Measurements from ENCODE around the gene MMP11.

Gene MMP11

DNA sequence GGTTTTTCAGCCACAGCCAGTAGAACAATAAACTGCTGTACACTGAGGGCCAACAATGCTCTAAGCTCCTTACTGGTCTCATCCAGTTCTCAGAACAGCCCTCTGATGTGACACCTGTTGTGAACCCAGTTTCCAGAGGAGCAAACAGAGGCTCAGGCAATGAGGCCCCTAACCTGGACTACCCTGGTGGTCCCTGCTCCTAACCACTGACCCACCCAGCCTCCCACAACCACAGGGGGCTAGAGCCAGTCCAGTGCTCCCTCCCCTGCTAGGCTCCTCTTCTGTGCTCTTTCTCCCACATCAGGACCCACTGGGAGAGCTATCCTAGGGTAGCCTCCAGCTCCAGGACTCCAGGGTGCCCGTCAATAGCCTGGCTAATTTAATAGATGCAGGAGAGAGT, 10.1 kb downstream of the MMP11 start:
- Mint-ChIP-seq H3K27ac (no peak overlapping the region), H3K4me1 (peaks cover 11% of the 10 kb centered on the region), H3K4me3 (no peak overlapping the region), H3K9me3 (no peaks in the 10 kb centered on the region), H3K36me3 (peaks cover 6% of the 10 kb centered on the region)
- ATAC-seq (no peak), DNase-seq (ENCODE audit: low spot score in 2 of 2) (no peak)

DNA sequence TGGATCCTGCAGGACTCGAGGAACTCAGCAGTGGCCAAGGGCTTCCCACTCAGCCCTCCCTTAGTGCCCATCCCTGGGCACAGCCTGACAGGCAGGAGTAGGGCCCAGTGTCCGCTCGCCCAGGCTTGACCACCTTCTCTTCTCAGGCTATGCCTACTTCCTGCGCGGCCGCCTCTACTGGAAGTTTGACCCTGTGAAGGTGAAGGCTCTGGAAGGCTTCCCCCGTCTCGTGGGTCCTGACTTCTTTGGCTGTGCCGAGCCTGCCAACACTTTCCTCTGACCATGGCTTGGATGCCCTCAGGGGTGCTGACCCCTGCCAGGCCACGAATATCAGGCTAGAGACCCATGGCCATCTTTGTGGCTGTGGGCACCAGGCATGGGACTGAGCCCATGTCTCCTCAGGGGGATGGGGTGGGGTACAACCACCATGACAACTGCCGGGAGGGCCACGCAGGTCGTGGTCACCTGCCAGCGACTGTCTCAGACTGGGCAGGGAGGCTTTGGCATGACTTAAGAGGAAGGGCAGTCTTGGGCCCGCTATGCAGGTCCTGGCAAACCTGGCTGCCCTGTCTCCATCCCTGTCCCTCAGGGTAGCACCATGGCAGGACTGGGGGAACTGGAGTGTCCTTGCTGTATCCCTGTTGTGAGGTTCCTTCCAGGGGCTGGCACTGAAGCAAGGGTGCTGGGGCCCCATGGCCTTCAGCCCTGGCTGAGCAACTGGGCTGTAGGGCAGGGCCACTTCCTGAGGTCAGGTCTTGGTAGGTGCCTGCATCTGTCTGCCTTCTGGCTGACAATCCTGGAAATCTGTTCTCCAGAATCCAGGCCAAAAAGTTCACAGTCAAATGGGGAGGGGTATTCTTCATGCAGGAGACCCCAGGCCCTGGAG, 10.9 kb downstream of the MMP11 start:
- DNase-seq (ENCODE audit: low spot score in 2 of 2) (no peak), ATAC-seq (no peak)
- H3K27ac Mint-ChIP-seq = no peak overlapping the region
- no peak overlapping the region for H3K4me3 Mint-ChIP-seq
- peaks cover 9% of the 10 kb centered on the region for H3K36me3 Mint-ChIP-seq
- H3K9me3 Mint-ChIP-seq = no peaks in the 10 kb centered on the region
- peaks cover 11% of the 10 kb centered on the region for H3K4me1 Mint-ChIP-seq

DNA sequence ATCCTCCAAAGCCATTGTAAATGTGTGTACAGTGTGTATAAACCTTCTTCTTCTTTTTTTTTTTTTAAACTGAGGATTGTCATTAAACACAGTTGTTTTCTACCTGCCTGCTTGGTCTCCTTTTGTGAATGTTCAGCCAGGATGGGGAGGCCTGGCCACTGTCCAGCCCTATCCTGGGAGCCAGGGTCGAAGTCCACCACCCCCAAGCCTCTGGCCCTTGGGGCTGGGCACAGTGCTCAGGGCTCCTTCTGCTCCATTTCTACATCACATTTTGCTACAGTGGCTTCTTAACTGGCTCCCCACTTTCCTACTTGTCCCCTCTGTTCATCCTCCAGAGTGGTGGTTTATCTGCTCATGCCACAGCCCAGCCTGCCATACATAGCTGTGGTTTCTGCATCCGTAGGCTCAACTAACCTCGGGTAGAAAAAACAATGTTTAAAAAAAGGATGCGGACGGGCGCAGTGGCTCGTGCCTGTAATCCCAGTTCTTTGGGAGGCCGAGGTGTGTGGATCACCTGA, 11.6 kb downstream of the MMP11 start:
- ATAC-seq (no peak), DNase-seq (ENCODE audit: low spot score in 2 of 2) (no peak)
- peaks cover 17% of the 10 kb centered on the region for H3K36me3 Mint-ChIP-seq
- no peaks in the 10 kb centered on the region for H3K9me3 Mint-ChIP-seq
- H3K4me1 Mint-ChIP-seq = peaks cover 11% of the 10 kb centered on the region
- peak overlapping the region; percentile 73 for H3K27ac Mint-ChIP-seq
- no peak overlapping the region for H3K4me3 Mint-ChIP-seq

DNA sequence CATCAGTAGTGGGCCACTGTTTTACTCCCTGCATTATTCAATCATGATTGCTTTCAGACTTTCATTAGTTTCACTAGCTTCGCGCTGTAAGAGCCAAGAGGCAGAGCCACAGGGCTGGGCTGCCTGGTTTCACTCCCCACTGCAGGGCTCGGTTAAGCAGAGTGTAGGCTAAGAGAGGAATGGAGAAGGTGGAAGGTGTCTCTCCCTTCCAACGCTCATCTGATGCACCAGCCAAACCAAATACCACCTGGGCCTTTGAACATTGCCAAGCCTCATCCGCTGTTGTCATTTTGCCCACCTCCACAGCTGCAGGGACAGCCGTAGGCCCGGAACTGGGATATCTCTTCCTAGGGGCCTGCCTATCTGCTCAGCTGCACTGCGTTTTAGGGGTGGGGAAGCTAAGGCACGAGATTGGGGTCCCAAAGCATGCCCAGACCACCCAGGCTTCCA, 13.6 kb downstream of the MMP11 start:
- H3K4me1 Mint-ChIP-seq = peaks cover 14% of the 10 kb centered on the region
- H3K27ac Mint-ChIP-seq = peak overlapping the region; percentile 92
- no peak for DNase-seq (ENCODE audit: low spot score in 2 of 2)
- no peak for ATAC-seq
- H3K4me3 Mint-ChIP-seq = peak overlapping the region; percentile 75
- H3K36me3 Mint-ChIP-seq = peaks cover 21% of the 10 kb centered on the region
- H3K9me3 Mint-ChIP-seq = no peaks in the 10 kb centered on the region

DNA sequence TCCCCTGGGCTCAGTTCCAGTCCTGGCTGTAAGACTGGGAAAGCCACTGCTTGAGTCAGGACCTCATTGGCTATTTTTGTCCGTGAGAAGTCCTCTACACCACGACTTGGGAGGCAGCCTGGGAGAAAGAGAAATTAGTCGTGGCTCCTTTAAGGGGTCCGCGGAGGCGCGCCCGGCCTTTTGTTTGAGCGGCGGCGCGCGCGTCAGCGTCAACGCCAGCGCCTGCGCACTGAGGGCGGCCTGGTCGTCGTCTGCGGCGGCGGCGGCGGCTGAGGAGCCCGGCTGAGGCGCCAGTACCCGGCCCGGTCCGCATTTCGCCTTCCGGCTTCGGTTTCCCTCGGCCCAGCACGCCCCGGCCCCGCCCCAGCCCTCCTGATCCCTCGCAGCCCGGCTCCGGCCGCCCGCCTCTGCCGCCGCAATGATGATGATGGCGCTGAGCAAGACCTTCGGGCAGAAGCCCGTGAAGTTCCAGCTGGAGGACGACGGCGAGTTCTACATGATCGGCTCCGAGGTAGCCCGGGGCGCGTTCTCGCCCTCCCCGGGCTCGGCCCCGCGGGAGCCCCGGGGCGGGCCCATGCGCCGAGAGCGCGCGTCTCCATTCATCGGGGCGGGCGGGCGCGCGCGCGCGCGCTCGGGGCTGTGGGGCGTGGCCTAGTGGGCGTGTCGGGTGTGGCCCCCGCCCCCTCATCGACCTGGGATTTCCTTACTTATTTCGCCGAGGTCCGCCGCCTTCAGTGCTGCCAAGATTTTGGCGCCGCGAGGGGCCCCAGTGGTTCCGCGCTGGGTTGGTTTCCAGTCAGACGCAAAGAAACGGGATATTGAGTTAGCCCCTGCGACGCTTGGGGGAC, 14.3 kb downstream of the MMP11 start, which contains the start of gene SMARCB1:
TSS of gene SMARCB1 (plus strand) at position 215 of the 848 bp plus-strand sequence. CDS start at position 419, 204 bp downstream.
- H3K4me3 Mint-ChIP-seq = peak within 1 kb of the TSS; percentile 75
- H3K36me3 Mint-ChIP-seq = peaks cover 22% of the 10 kb centered on the region
- ATAC-seq (peak; percentile 90), DNase-seq (ENCODE audit: low spot score in 2 of 2) (peak; percentile 80 to 91)
- H3K4me1 Mint-ChIP-seq = peaks cover 14% of the 10 kb centered on the region
- H3K27ac Mint-ChIP-seq = peak within 1 kb of the TSS; percentile 92
- H3K9me3 Mint-ChIP-seq = no peaks in the 10 kb centered on the region

DNA sequence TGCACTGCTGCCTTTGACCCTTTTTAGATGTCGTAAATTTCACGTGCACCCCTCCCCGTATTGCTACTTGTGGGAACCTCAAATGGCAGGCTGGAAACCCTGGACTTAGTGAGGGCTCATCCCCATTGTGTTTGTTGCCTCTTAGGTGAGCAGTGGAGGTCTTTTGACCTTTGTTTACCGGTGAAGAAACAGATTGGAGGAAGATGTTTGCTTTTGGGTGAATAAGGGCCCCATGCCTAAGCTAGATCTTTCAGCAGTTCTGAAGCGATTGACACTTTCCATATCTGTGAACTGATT, 14.9 kb downstream of the MMP11 start:
- Mint-ChIP-seq H3K9me3 (no peaks in the 10 kb centered on the region), H3K4me1 (peaks cover 19% of the 10 kb centered on the region), H3K27ac (peak overlapping the region; percentile 92), H3K36me3 (peaks cover 28% of the 10 kb centered on the region), H3K4me3 (peak overlapping the region; percentile 75)
- peak; percentile 38 for ATAC-seq
- DNase-seq (ENCODE audit: low spot score in 2 of 2) = no peak

DNA sequence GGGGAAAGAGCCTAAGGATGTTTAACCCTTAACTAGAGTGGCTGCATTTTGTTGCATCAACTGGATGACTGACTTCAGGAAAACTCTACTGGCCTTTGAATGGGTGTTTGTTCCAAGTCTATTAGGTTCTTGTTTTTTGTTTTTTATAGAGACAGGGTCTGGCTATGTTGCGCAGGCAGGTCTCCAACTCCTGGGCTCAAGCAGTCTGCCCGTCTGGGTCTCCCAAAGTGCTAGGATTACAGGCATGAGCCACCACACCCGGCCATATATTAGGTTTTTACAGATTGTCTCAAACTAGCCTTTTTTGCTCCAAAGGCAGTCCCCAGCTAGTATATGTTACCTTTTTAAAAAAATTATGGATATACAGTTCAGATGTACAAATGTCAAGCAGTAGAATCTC, 15.3 kb downstream of the MMP11 start:
- H3K4me3 Mint-ChIP-seq = peak overlapping the region; percentile 75
- no peak for ATAC-seq
- H3K36me3 Mint-ChIP-seq = peaks cover 32% of the 10 kb centered on the region
- H3K4me1 Mint-ChIP-seq = peaks cover 20% of the 10 kb centered on the region
- peak overlapping the region; percentile 92 for H3K27ac Mint-ChIP-seq
- no peak for DNase-seq (ENCODE audit: low spot score in 2 of 2)
- no peaks in the 10 kb centered on the region for H3K9me3 Mint-ChIP-seq

DNA sequence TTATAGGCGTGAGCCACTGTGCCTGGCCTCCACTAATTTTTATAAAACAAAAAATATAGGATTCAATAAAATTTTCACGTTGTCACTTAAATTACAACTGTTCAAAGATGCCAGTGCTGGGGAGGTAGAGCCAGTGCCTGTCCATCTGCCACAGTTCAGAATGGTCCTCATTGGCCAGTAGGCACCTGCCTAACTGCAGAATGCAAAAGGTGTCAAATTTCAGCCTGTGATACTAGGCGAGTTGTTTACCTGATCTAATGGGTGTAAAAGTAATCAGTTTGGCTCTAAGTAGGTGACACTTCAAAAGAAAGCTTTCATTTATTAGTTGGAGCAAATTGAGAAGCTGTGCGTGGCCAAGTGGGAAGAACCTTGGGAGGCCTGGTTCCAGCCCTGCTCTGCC, 16.5 kb downstream of the MMP11 start:
- H3K36me3 Mint-ChIP-seq = peaks cover 44% of the 10 kb centered on the region
- peaks cover 20% of the 10 kb centered on the region for H3K4me1 Mint-ChIP-seq
- no peaks in the 10 kb centered on the region for H3K9me3 Mint-ChIP-seq
- H3K27ac Mint-ChIP-seq = no peak overlapping the region
- DNase-seq (ENCODE audit: low spot score in 2 of 2) (no peak), ATAC-seq (no peak)
- H3K4me3 Mint-ChIP-seq = peak overlapping the region; percentile 75

DNA sequence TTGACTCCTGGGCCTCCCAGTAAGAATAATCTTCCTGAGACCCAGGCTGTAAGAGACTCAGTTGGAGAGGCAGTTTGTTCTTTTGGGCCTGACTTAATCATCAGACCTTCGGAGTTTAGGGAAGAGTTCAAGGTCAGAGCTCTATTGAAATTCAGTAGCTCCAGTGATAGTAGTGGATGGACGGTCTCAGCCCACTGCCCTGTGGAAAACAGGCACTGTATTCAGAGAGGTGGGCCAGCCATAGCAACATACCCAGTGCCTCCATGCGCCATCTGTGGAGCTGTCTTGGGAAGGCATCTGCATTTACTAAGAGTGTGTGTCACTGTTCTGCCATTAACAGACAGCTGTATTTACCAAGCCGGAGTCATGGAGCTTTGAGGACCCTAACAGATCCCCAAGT, 17.0 kb downstream of the MMP11 start:
- peak overlapping the region; percentile 43 for H3K27ac Mint-ChIP-seq
- H3K4me3 Mint-ChIP-seq = no peak overlapping the region
- no peaks in the 10 kb centered on the region for H3K9me3 Mint-ChIP-seq
- no peak for ATAC-seq
- DNase-seq (ENCODE audit: low spot score in 2 of 2) = no peak
- H3K4me1 Mint-ChIP-seq = peaks cover 20% of the 10 kb centered on the region
- H3K36me3 Mint-ChIP-seq = peaks cover 49% of the 10 kb centered on the region

DNA sequence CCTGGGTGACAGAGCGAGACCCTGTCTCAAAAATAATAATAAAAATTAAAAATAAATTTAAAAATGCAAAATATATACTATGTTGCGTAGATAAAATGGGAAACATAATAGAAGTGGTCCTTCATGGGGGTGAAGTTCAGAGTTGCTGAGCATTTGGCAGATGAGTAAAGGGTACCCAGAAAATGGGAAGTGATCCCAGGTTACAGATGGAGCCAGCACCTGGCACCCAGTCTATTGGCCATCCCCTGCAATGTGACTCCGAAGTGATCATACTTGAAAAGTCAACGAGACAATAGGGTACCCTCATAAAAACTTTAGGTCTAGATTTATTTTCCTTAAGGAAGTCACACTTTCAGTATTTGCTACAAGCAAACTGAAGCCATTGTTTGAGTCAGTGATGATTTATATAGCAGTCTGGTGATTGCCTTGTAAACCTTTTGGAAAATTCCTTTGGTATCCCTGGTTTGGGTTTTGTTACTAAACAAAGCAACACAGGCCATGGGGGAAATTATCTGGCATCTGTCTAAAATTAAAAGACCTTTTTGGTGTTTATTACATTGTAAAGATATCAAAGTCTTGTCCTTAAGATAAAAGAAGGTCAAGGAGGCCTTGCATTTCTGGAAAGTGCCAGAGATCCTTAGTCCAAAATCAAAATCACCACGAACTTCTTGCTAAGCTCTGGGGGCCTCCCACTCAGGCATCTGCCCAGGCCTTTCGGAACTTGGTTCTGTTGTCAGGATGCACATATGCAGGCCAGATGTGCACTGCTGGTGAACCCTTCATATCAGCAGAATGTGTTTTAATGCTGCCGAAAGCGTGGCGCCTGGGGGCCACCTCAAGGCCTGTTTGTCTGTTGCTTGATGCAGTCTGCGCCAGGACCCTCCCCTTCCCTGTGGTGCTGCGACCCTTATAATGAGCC, 18.4 kb downstream of the MMP11 start:
- Mint-ChIP-seq H3K9me3 (no peaks in the 10 kb centered on the region), H3K27ac (no peak overlapping the region), H3K36me3 (peaks cover 63% of the 10 kb centered on the region), H3K4me3 (no peak overlapping the region), H3K4me1 (peaks cover 20% of the 10 kb centered on the region)
- no peak for DNase-seq (ENCODE audit: low spot score in 2 of 2)
- no peak for ATAC-seq

DNA sequence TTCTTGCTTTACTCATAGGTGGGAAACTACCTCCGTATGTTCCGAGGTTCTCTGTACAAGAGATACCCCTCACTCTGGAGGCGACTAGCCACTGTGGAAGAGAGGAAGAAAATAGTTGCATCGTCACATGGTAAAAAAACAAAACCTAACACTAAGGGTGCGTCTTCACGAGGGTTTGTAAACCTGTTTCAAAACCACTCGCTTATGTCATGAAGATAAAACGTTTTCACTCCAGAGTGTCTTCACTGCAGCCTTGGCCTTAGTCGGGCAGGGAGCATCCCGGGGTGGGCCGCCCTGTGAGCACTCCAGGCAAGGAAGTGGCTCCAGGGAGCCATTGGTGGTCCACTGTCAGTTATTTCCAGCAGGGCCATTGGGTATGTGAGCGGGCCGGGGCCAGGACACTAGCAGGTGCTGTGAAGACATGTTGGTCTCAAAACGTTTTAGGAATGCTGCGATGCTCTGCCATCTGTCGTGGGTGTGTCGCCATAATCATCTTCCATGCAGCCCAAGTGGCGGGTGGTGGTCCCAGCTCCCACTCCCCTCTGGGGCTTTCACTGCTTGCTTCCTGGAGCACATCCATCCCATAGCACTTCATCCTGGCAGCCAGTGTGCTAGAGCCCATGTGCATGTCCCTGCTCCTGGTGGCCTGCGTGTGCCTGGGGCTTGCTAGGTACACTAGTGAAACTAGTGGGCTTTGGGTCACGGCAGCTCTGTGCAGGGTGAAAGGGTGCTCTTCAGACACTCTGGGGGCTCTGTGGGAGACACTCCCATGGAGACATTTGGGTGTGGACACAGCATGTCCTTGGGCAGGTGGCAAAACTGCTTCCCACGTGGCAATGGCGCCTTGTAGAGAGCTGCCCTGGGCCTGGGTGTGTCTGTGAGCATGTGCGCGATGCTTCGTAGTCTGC, 19.3 kb downstream of the MMP11 start:
- Mint-ChIP-seq H3K36me3 (peaks cover 66% of the 10 kb centered on the region), H3K4me3 (no peak overlapping the region), H3K4me1 (peaks cover 13% of the 10 kb centered on the region), H3K9me3 (no peaks in the 10 kb centered on the region), H3K27ac (no peak overlapping the region)
- no peak for DNase-seq (ENCODE audit: low spot score in 2 of 2)
- no peak for ATAC-seq

DNA sequence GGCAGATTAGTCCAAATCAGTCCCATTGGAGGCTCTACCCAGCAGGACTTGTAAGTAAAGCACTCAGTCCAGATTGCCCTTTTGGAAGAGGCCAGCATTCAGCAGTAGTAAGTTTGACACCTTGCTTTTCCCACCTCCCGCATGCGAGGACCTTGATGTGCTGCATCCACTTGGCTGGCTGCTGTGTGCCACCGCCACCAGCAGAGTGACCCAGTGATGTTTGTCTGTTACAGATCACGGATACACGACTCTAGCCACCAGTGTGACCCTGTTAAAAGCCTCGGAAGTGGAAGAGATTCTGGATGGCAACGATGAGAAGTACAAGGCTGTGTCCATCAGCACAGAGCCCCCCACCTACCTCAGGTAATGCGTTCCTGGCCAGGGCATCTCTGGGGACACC, 20.7 kb downstream of the MMP11 start:
- H3K27ac Mint-ChIP-seq = peak overlapping the region; percentile 68
- ATAC-seq = no peak
- H3K9me3 Mint-ChIP-seq = no peaks in the 10 kb centered on the region
- H3K4me3 Mint-ChIP-seq = no peak overlapping the region
- DNase-seq (ENCODE audit: low spot score in 2 of 2) = no peak
- H3K36me3 Mint-ChIP-seq = peaks cover 78% of the 10 kb centered on the region
- peaks cover 13% of the 10 kb centered on the region for H3K4me1 Mint-ChIP-seq

DNA sequence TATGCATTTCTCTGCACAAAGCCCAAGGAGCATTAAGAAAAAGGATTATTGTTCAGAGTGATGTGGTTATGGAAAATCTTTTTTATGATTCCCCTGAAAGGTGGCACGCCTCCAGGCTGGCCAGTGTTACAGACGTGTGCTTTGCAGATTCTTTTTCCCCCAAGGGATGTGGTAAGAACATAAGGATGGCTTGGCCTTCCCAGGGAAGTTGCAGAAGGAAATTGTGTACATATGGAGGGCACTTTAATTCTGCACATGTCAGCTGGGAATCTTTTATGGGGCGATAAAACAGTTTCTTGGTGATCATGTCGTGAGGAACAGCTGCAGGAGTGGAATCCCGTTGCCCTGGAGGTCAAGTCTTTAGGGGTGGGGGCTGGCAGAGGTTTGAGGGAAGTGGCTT, 23.8 kb downstream of the MMP11 start:
- peaks cover 12% of the 10 kb centered on the region for H3K4me1 Mint-ChIP-seq
- no peaks in the 10 kb centered on the region for H3K9me3 Mint-ChIP-seq
- ATAC-seq = no peak
- no peak for DNase-seq (ENCODE audit: low spot score in 2 of 2)
- peak overlapping the region; percentile 37 for H3K27ac Mint-ChIP-seq
- no peak overlapping the region for H3K4me3 Mint-ChIP-seq
- H3K36me3 Mint-ChIP-seq = peaks cover 96% of the 10 kb centered on the region

Data from stimulated activated effector memory CD8-positive, alpha-beta T cell treated with anti-CD3 and anti-CD28 coated beads, Interleukin-12 subunit alpha, Interleukin-12 subunit beta, amount 100 ng/mL, for 72 hours (primary cell).